ENCODE results near the gene CFAP68. TPM values are rescaled to one million over a fixed set of nuclear protein-coding genes. Genes with fewer than 3 reads are reported as not detected.

CFAP68 gene
- total and polyA plus RNA-seq, 2 of the 13 experiments (the other 11 are each of a cell fraction or from before 2014, with no cell fraction given) = 22.2 to 25.6 TPM

DNA sequence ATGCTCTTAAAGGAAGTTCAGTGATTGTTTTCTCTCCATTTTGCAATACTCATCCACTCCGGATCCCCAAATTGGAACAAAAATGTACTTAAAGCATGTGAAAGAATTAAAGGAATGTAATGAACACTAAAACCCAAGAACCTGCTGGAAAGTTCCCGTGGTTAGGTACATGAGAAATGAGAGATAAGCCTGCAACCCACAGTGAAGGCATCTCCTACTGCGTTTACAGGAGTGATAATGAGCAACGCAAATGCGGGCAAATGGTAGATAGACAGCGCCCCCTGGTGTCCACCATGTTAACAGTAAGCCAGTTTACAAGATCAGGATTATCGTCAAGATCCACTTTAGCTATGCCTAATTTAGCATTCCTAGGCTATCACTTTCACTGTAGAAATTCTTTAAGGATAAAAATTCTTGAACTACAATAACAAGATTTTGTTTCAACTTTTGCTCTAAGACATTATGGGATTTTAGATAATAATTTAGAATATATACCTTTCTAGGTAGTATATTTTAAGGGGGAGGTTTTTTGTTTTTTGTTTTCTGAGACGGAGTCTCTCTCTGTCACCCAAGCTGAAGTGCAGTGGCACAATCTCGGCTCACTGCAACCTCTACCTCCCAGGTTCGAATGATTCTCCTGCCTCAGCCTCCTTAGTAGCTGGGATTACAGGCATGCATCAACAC, 37.8 kb upstream of the CFAP68 start (continued):
- TF ChIP-seq HMGXB3 (CRISPR knock-in tag; IDR thresholded peaks at IDR 0.05; ENCODE audit: borderline replicate concordance) (0 out of 2 replicates have a peak, but pooled peaks have one; percentile 40), PHB2 (IDR thresholded peaks at IDR 0.05; ENCODE audit: partially characterized antibody) (no peak), PRDM15 (CRISPR knock-in tag; IDR thresholded peaks at IDR 0.05) (no peak), STAG1 (CRISPR knock-in tag; IDR thresholded peaks at IDR 0.05) (peak; percentile 99), RAD21 (CRISPR knock-in tag; IDR thresholded peaks at IDR 0.05) (peak; percentile 90), MXD1 (CRISPR knock-in tag; IDR thresholded peaks at IDR 0.05) (no peak), ATF1 (CRISPR knock-in tag; IDR thresholded peaks at IDR 0.05) (no peak), THRA (CRISPR knock-in tag; IDR thresholded peaks at IDR 0.05; ENCODE audit: borderline replicate concordance) (0 out of 2 replicates have a peak, but pooled peaks have one; percentile 21), RXRB (CRISPR knock-in tag; IDR thresholded peaks at IDR 0.05; ENCODE audit: borderline replicate concordance) (peak; percentile 56; the same call in 1 of the 2 replicates), RARA (CRISPR knock-in tag; IDR thresholded peaks at IDR 0.05) (no peak), ASH2L (IDR thresholded peaks at IDR 0.05; ENCODE audit: insufficient read length, low read depth, low read length) (no peak)
- TF ChIP-seq, protein P1, sequence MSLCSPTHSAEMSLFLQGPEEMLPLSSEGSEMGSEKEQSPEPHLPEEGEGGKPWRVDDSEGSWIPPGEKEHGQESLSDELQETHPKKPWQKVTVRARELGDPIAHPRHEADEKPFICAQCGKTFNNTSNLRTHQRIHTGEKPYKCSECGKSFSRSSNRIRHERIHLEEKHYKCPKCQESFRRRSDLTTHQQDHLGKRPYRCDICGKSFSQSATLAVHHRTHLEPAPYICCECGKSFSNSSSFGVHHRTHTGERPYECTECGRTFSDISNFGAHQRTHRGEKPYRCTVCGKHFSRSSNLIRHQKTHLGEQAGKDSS (CRISPR knock-in tag; IDR thresholded peaks at IDR 0.05; ENCODE audit: borderline replicate concordance, low read depth) = no peak
- TF ChIP-seq, protein P2, sequence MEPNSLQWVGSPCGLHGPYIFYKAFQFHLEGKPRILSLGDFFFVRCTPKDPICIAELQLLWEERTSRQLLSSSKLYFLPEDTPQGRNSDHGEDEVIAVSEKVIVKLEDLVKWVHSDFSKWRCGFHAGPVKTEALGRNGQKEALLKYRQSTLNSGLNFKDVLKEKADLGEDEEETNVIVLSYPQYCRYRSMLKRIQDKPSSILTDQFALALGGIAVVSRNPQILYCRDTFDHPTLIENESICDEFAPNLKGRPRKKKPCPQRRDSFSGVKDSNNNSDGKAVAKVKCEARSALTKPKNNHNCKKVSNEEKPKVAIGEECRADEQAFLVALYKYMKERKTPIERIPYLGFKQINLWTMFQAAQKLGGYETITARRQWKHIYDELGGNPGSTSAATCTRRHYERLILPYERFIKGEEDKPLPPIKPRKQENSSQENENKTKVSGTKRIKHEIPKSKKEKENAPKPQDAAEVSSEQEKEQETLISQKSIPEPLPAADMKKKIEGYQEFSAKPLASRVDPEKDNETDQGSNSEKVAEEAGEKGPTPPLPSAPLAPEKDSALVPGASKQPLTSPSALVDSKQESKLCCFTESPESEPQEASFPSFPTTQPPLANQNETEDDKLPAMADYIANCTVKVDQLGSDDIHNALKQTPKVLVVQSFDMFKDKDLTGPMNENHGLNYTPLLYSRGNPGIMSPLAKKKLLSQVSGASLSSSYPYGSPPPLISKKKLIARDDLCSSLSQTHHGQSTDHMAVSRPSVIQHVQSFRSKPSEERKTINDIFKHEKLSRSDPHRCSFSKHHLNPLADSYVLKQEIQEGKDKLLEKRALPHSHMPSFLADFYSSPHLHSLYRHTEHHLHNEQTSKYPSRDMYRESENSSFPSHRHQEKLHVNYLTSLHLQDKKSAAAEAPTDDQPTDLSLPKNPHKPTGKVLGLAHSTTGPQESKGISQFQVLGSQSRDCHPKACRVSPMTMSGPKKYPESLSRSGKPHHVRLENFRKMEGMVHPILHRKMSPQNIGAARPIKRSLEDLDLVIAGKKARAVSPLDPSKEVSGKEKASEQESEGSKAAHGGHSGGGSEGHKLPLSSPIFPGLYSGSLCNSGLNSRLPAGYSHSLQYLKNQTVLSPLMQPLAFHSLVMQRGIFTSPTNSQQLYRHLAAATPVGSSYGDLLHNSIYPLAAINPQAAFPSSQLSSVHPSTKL (CRISPR knock-in tag; IDR thresholded peaks at IDR 0.05) = peak; percentile 45; the same call in 1 of the 2 replicates
